NCI-H2107 (cell line): ENCODE results near the gene SLAMF1.
"Not testable (repeated sequence)": the region's sequence is repeated elsewhere in the genome, so short reads cannot be mapped to it uniquely, and the experiment has no call there.

Experiments used
- DNase-seq: peaks from one replicate; lab custom pipeline; 2025; lab: John Stamatoyannopoulos, UW

Gene SLAMF1

DNA sequence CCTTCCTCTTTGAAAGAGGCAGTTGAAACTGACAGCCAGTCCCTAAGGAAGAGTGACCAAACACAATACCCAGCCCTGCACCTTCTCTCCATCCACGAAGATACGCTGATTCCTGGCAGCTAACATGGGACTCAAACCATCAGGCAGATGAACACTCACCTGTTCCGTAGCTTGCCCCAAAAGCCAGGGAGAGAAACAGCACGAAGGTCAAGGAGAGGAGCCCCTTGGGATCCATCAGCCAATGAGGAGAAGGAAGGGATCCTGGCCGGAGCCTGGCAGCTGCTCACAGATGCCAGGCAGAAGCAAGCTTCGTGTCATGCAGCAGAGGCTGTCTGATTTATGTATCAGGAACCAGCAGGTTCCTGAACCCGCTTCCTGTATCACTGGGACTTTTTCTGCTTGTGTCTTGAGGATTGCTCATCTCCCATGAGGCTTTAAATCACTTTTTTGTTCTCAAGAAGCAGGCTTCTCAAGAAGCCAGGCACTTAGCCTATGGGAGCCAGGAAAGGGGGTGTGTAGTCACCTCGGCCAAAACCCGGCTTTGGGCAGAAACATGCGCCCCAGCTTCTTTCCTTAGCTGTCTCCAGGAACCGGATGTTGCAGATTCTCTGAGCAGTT, at the start of gene SLAMF1:
Gene SLAMF1, minus strand, starts transcription at position 334 of the 618 bp plus-strand sequence. Its CDS starts 99 bp downstream, at position 235.
- no peak for DNase-seq

DNA sequence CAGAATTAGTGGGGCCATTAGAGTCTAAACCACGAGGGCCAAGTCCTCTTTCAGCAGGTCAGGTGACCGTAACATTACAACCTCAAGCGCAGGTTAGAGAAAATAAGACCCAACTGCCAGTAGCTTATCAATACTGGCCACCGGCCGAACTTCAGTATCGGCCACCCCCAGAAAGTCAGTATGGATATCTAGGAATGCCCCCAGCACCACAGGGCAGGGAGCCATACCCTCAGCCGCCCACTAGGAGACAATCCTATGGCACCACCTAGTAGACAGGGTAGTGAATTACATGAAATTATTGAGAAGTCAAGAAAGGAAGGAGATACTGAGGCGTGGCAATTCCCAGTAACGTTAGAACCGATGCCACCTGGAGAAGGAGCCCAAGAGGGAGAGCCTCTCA, 45.5 kb upstream of the SLAMF1 start:
- DNase-seq = not testable (repeated sequence)

DNA sequence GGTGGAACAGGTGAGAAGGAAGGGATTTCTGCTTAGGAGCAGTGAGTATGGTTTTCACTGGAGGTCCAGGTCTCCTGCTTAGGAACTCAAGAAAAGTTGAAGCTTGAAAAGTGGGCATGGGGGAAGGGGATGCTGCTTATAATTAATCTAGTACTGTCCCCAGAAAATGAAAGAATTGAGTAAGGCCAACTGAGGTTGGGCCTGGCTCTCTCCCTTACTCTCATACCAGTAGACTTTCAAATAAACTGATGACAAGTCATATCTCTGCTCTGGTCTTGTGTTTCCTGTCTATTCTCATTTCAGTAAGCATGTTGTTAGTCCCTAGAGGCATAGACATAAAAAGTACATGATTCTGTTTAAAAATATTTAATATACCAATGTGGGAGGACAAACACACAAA, 38.4 kb upstream of the SLAMF1 start:
- DNase-seq = no peak

- DNase-seq = no peak
These were observed 36.4 kb upstream of the SLAMF1 start for GRCh38 chr1:160682983-160683865.

GRCh38 chr1:160681891-160682140, 35.0 kb upstream of the SLAMF1 start:
- no peak for DNase-seq

- peak; percentile 29 for DNase-seq
These were observed 34.4 kb upstream of the SLAMF1 start for GRCh38 chr1:160681066-160681890.

DNA sequence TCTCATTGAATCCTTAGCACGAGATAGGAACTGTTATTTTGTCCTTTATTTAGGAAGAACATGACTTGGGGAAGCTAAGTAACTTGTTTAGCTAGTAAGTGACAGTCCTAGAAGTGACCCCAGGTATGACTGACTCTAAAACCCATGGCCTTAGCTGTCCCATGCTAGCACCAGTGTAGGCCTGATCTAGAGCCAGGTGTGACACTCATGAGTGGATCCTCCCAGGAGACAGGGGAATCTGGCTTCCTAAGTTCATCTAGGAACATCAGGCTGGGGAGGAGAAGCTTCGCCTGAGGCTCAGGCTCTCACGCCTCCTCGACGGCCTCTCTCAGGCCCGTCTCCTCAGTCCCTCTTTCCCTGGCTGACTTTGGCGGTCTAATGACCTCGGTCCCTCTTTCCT, 33.6 kb upstream of the SLAMF1 start:
- no peak for DNase-seq

DNA sequence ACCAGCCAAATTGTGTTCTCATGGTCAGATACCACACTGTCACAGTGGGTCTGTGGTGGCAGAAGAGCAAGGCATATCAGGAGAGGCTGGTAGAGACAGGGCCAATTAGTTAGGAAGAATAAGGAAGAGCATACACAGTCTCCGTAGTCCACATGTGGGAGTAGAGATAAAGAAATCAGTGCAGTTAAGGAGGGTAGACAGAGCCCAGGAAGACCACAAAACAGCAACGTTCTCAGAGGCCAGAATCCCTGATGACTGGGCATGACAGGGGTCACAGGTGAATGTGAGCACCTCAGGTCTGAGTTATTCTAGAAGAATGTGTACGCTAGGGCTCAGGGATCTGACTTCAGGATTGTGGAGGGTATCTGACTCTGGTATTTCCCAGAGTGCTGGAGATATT, 33.0 kb upstream of the SLAMF1 start:
- DNase-seq = no peak

- no peak for DNase-seq
These were observed 30.2 kb upstream of the SLAMF1 start for GRCh38 chr1:160676869-160677597.

GRCh38 chr1:160675641-160676410, 29.0 kb upstream of the SLAMF1 start:
- peak; percentile 46 for DNase-seq

DNA sequence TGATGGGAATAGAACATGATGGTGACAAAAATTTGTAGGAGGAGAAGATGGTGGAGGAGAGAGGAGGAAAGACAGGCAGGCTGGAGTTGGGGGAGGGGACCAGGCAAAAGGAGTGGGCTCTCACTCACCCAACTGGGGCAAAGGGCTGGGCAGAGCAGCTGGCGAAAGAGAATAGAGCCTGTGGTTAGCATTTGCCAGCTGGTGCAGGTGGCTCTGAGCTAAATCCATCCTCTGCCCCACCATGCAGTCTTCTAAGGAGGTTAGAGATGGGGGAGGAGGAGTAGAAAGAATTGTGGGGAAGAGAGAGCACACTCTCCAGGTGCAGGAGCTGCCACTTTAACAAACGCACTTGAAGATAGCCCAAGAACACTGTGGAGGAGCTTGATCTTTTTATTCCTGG, 27.6 kb upstream of the SLAMF1 start:
- DNase-seq = peak; percentile 52

DNA sequence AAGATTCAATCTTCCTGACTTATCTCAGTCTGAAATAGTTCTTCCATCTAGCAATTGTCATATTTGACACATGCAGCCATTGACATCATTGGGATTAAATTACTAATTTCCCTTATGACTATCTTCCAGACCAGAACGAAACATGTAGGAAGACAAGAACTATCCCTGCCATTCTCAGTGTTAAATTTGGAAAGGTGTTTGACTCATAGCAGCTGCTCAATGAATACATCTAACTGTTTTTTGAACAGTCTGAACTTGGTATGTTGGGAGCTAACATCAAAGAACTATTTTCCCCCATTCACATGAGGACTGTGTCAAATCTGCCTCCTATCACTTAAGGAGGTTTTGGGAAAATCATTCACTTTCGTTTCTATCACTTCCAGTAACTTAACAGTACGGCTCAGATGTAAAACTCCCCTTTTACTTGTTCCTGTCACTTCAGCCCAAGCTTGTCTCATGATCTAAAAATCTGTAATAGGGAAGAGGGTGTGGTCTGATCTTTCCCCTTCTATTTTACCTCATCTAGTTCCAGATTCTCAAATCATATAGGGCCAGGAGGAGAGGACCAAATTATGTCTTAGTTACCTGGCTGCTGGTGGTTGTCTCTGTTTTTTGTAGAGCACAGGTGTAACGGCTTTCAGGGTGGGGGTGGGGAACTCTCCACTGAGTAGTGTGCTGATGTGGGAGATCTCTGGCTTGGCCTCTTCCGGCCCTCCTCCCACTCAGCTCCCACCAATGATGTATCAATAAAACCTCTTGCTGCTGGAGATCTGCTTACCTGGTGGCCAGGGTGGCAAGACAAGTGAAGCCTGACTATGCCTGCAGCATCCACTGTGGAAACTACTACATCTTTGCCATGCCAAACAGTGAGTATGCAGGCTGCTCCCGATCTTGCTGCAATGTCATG, 26.2 kb upstream of the SLAMF1 start:
- DNase-seq = no peak

GRCh38 chr1:160671603-160672517, 25.0 kb upstream of the SLAMF1 start:
- no peak for DNase-seq

DNA sequence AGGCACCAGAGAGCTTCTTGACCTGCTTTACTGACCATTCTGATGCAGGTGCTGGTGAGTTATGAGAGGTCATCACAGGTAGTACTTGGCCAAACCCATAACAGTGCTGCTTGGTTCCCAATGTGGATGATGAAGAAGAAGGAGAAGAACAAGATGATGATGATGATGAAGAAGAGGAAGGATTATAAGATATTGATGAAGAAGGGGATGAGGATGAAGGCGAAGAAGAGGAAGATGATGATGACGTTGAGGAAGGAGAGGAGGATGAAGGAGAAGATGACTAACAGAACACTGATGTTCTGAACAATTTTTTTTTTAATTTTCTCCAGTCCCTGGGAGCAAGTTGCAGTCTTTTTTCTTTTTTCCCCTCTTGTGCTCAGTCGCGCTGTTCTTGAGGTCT, 23.9 kb upstream of the SLAMF1 start:
- DNase-seq = no peak

- DNase-seq = no peak
These were observed 23.0 kb upstream of the SLAMF1 start for GRCh38 chr1:160669802-160670201.

GRCh38 chr1:160669276-160669675, 22.4 kb upstream of the SLAMF1 start:
- DNase-seq = no peak

DNA sequence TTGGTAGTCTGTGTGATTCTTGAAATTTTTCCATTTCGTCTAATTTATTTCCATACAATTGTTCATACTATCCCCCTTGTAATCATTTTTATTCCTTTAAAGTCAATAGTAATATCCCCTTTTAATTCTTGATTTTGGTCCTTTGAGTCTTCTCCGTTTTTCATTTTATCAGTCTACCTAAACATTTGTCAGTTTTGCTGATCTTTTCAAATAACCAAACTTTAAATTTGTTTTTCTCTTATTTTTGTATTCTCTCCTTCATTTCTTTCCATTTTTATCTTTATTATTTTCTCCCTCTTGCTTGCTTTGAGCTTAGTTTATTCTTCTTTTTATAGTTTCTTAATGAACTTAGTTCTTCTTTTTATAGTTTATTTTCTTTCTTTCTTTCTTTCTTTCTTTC, 21.1 kb upstream of the SLAMF1 start:
- DNase-seq = no peak

DNA sequence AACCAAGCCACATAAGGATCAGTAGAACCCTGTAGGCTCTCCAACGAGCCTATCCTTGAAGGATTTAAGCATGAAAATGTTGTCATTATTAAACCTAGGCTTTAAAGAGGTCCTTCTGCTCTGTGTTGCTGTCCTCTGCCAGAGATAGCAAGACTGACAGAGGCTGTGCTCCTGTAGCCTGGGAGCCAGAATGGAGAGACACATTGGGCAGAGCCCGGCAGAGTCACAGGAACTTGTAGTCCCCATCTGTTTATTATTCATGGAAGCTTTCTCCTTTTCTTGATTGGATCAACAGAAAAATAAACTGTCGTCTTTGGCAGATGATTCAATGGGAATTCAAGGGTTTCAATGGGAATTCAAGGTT, 19.2 kb upstream of the SLAMF1 start:
- no peak for DNase-seq

GRCh38 chr1:160665330-160666078, 18.7 kb upstream of the SLAMF1 start:
- DNase-seq = no peak
